Activated gamma-delta T cell treated with Interleukin-2 at 50 U/mL for 16 hours (primary cell): ENCODE data around the gene CDH16.
"Not testable (repeated sequence)": the region's sequence is repeated elsewhere in the genome, so short reads cannot be mapped to it uniquely, and the experiment has no call there.

Experiments used
- DNase-seq: peaks from one replicate; pipeline ENCODE4 v3.0.0-alpha.2; 2020

Gene CDH16

DNA sequence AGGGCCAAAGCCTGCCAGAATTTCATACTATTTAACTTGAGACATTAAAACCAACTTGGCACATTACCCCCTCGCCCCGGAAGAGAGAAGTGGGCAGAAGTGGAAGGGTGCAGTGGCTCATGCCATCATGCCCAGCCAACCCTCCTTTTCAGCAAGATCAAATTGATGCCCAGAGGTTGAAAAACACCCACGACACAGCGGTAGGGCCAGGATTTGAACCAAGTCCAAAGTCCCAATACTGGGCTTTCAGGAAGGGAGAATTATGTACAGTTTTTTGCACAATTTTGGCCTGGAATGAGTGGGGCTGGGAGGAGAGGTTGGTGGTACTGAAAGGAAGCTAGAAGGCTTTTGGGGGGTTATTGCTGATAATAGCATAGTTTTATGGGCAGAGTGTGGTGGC, 27.3 kb downstream of the CDH16 start:
- DNase-seq, result no peak

DNA sequence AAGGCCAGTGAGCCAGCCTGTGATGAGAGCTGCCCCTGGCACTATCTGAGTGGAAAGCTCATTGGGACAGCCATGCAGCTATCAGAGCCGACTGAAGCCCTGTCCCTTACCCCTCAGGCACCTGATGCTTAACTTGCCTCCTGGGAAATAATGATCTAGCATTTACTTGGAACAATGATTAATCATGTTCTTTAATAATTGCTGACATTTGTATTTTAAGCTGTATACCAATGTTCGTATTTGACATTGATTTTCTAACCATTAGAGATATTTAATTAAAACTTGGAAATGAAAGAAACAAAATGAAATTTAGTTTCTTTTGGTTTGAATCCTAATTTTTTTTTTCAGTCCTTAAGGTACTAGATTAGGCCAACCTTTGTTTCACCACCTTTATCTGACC, 27.9 kb downstream of the CDH16 start:
- no peak for DNase-seq

DNA sequence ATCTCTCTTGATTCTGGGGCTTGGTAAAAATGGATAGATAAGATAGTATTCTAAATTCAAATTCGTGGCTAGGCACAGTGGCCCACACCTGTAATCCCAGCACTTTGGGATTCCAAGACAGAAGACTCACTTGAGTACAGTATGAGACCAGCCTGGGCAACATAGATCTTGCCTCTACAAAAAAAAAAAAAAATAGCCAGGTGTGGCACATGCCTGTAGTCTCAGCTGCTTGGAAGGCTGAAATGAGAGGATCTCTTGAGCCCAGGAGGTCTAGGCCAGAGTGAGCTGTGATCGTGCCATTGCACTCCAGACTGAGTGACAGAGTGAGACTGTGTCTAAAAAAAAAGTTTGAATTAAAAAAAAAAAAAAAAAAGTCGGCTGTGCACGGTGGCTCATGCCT, 29.1 kb downstream of the CDH16 start:
- no peak for DNase-seq

DNA sequence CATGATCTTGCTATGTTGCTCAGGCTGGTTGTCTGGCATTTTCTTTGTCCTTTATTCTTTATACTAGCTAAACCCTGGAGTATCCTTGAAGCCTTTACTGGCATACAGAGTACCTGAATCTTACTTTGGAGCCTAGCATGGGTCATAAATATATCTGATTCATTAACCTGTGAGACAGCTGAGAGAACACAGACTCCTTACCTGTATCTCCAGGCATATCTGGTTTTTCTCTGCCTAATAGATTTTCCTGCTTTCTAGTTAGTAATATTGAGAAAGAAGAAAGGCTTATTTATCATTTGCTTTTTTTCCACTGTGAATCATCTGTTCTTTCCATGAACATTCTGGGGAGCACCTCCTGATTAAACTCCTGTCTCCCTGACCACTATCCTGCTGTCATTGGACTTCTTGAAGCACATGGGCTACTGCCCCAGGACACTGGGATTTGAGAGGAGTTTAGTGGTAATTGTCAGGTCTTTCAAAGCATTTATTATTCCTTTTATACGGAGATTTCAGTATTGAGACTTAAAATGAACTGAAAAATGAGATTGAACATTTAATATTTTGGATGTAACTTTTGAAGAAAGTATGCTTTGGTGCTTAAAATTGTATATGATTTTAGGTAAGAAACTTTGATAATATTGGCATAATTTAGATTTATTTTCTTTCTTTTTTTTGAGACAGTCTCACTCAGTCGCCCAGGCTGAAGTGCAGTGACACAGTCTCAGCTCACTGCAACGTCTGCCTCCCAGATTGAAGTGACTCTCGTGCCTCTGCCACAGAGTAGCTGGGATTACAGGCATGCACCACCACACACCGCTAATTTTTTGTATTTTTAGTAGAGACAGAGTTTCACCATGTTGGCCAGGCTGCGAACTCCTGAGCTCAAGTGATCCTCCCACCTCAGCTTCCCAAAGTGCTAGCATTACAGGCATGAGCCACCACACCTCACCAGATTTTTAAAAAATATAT, 29.8 kb downstream of the CDH16 start:
- no peak for DNase-seq

DNA sequence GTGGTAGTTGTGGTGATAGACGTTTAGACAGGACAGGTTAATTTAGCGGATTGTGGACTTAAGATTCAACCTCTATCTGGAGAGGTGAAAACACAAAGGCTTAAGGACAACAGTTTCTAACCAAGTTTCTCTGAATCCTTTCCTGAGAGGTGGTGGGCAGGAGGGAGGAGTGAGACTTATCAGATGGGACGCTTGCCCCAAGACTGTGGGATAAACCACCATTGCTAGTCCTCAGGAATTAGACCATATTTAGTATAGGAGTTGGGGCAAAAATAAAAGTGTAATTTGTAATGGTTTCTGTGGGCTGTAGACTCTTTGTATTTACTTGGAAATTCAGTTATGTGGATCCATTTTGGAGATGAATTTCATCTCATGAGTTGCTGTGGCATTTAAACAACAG, 31.8 kb downstream of the CDH16 start:
- DNase-seq, result no peak

DNA sequence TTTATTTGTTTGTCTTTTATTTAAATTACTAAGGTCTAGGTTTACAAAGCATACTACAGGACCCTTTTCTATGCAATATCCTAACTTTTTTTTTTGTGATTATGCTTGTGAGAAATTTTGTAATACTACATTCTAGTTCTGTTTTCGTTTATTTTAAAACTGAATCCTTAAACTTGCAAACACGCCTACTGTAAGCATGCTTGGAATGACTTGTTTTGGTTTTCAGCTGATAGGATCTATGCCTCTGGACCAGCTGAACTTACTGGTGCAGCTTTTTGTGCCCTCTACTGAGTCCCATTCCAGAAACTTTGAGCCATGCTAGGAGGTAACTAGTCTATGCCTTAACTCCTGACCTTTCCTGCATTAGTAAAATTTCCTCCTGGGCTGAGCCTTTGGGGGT, 32.4 kb downstream of the CDH16 start:
- DNase-seq, result no peak

DNA sequence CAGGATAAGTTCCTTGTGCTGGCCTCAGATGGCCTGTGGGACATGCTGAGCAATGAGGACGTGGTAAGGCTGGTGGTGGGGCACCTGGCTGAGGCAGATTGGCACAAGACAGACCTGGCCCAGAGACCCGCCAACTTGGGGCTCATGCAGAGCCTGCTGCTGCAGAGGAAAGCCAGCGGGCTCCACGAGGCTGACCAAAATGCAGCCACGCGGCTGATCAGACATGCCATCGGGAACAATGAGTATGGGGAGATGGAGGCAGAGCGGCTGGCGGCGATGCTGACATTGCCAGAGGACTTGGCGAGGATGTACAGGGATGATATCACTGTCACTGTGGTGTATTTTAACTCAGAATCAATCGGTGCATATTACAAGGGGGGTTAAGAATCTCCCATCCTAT, 33.2 kb downstream of the CDH16 start:
- no peak for DNase-seq

DNA sequence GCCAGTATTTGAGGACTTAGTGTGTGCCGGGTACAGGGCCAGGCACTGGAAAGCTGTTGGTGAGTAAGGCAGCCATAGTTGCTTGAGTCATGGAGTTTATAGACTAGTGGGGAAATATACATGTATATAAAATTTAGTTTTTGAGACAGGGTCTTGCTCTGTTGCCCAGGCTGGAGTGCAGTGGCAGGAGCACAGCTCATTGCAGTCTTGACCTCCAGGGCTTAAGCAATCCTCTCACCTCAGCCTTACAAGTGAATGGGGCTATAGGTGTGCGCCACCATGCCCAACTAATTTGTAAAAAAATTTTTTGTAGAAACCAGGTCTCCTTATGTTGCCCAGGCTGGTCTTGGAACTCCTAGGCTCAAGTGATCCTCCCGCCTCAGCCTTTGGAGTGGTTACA, 36.0 kb downstream of the CDH16 start:
- no peak for DNase-seq

DNA sequence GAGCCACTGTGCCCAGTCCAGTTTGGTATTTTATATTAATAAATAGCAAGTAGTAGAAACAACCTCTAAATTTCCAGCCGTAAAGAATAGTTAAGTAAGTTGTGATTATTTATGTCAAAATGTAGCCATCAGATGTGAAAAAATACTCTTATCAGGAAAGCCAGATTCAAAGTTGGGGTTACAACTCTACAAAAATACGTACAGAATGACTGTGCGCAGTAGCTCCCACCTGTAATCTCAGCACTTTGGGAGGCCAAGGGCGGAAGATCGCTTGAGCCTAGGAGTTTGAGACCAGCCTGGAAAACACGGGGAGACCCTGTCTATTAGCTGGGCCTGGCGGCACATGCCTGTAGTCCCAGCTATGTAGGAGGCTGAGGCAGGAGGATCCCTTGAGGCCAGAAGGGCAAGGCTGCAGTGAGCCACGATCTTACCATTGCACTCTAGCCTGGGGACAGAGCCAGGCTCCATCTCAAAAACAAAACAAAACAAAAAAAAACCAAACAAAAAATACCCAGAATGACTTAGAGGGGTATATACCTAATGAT, 36.6 kb downstream of the CDH16 start:
- no peak for DNase-seq

DNA sequence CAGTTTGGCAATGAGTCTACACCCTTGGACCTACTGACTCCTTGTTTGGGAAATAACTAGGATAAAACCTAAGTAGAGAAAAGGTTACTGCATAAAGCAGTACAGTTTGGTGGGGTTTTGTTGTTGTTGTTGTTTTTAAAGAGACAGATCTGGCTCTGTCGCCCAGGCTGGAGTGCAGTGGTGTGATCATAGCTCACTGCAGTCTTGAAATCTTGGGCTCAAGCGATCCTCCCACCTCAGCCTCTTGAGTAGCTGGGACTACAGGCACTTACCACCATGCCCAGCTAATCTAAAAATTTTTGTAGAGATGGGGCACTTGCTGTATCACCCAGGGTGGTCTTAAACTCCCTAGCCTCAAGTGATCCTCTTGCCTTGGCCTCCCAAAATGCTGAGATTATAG, 37.1 kb downstream of the CDH16 start:
- no peak for DNase-seq

DNA sequence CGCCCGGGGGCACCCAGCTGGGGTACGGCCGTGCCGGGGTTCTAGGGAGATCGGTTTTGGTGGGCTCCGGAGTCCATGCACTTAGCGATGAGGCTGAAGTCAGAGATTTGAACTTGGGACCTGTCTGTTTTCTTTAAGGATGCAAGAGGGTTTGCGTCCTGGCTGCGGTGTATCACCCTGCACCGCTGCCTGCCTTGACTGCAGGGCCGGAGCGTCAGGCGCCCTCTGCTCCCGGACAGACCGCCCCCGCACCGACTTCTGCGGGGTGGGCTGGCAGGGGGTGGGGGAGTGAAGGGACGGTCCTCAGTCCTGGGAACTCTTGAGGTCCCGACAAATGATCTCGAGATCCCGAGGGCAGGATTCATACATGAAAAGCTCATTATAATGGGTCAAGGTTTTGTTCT, 37.7 kb downstream of the CDH16 start:
- DNase-seq, result no peak

DNA sequence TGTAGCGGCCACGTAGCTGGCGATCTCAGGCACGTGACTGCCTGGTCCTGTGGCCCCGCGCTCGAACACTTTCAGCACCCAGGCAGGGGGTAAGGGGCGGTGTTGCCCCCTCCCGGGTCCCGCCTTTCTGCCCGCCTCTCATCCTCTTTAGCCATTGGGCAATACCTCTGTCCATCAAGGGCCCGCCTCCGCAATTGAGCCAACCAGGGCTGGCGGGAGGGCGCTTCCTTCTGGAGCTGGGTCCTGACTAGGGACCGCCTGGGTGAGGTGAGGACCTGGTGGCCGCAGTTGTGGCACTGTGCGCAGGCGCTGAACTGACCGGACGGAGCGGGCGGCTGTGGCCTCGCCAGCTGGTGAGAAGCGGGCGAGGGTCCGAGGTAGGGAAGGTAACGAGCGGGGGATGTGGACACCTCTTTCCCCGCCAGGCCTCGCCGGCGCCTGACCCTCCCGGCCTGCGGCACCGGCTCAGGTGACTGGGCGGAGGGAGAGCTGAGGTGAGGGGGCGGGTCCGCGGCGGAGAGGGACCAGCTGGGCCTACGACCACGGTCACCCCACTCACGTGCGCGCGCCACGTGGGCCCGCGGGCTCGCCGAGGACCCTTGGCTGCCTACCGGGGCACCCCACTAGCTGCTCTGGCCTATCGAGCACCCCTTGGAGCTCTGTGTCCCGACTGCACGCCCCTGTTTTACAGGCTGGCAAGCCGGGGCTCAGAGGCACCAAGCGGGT, 38.2 kb downstream of the CDH16 start, which contains the start of gene PDP2:
TSS of gene PDP2 (plus strand) at position 228 of the 726 bp plus-strand sequence. CDS start 3,770 bp downstream, outside the sequence.
- peak; percentile 88 for DNase-seq

DNA sequence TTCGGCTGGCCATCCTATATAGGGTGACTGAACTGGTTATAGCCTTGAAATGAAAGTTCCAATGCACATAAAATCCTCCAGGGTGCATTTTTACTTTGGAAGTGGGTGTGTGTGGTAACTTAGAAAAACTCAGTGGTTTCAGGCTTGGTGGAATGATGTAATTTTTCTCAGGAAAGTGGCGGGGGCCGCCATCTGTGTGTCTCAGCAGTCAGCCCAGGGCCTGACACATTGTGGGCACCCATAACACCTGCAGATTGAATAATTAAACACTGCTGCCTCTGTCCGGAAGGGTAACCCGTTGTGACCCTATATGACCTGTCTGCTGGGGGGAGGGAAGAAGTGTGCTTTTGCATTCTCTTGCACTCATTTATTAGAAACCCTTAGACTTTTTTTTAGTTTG, 40.6 kb downstream of the CDH16 start:
- no peak for DNase-seq

DNA sequence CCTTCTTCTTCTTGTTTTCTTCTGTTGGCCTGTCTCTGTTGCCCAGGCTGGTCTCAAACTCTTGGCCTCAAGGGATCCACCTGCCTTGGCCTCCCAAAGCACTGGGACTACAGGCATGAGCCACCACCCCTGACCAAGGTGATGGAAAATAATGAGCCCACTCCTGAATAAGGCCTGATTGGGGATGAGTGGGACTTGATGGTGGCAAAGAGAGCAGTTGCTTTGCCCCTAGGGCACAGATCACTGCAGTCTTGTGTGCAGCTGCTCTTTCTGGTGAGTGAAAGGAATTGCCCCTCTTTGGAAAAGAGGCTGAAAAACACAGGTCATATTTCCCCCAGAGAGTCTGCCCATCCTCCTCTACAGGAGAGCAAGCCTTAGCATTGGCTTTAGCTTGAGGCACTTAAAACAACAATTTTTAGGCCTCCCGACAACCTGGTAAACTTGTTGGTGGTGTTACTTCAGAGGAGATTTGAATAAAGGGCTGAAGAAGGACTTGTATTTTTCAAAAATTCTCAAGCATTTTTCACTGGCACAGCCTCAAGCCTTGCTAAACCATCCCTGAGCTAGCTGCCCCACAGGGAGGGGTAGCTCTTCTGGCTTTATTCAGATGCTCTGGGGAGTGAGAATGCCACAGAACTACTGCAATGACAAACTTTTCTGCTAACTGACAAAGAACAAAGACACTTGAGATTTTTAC, 44.5 kb downstream of the CDH16 start:
- no peak for DNase-seq

DNA sequence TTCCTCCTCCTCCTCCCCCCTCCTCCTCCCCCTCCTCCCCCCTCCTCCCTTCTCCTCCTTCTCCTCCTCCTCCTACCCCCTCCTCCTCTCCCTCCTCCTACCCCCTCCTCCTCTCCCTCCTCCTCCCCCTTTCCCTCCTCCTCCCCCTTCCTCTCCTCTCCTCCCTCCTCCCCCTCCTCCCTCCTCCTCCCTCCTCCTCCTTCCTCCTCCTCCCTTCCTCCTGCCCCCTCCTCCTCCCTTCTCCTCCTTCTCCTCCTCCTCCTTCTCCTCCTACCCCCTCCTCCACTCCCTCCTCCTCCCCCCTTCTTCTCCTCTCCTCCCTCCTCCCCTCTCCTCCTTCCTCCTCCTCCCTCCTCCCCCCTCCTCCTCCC, 45.0 kb downstream of the CDH16 start:
- DNase-seq, result no peak

DNA sequence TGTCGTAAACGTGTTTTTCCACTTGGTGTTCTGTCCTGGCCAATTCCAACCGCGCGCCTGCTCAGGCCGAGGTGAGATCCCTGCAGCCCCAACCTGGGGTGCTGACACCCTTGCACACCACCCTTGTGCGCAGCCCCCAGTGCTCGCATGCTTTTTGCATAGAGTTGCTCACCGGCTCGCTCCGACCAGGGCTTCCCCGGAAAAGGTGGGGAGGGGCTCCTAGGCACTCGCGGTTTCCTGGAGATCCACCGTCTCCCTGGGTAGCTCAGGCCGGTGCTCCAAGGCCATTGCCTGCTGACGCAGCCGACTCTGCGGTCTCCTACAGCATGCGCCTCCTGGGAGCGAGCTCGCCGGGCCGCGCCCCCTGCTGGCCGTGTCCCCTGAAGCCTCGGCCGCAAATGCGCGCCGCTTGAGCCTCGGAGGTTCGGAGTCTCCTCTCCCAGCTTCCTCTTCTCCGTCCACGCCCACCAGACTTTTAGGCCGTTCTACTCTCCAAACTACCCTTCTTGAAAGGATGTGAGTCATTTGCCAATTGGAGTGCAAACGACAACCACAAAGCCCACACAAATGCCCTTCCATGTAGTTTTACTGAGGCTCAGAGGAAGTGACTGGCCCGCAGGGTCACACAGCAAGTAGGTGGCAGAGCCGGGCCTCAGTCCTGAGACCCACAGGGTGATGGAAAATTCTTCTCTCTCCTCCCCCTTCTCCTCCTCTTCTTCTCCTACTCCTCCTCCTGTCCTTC, 45.6 kb downstream of the CDH16 start:
- DNase-seq, result peak; percentile 90

DNA sequence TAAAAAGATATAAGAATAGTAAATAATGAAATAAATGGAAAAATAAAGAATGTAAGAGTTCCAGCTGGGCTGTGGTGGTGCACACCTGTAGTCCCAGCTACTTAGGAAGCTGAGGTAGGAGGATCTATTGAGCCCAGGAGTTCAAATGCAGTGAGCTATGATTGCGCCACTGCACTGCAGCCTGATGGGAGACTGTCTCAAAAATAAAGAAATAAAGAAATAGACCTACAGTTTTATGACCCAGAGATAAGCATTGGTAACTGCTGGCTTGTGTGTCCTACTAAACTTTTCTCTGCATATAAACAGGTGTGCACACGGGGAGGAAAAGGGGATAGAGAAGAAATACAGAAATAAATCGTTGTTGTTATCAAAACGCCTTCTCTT, 46.1 kb downstream of the CDH16 start:
- DNase-seq, result no peak

DNA sequence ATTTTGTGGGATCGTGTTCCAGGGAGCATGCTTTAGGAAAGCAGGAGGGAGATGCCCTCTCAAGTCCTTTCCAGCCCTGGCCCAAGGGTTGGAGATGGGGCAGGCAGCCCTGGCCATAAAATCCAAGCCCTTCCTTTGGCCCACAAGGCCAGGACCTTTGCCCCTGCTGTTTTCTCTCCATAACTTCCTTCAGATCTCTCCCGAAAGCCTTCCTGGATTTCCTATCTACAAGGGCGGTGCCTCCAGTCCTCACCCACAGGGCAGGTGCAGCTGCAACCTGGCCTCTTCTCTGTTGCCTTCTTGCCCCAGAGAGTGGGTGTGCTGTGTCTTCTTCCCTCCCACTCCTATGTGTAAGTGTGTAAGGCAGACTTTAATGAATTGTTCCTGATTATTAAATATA, 46.8 kb downstream of the CDH16 start:
- no peak for DNase-seq

DNA sequence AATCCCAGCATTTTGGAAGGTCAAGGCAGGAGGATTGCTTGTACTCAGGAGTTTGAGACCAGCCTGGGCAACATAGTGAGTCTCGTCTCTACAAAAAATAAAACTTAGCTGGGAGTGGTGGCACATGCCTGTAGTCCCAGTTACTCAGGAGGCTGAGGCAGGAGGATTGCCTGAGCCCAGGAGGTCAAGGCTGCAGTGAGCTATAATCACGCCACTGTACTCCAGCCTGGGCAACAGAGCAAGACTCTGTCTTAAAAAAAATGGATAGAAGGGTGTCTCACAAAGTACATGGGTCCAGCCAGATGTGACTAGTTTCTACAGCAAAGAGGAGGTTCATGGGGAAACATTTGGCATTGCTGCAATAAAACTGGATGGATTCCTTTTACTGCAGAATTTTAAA, 47.3 kb downstream of the CDH16 start:
- not testable (repeated sequence) for DNase-seq

DNA sequence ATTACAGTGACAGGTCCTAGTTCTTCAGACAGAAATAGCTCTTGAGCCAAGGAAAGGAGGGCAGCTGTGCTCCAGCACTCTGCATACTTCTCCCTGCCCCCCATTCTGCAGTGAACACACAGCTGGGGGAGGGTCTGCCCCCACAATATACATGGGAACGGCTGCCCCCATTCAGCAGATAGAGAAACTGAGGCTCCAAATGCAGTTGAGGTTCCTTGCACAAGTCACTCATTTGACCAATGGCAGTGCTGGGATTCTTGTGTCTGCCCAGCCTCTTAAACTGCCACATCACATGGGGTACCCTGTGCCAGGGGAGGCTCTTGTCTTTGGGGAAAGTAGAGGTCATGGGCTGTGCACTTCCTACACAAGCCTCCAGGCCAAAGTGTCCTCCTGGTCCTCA, 49.3 kb downstream of the CDH16 start:
- DNase-seq, result no peak

DNA sequence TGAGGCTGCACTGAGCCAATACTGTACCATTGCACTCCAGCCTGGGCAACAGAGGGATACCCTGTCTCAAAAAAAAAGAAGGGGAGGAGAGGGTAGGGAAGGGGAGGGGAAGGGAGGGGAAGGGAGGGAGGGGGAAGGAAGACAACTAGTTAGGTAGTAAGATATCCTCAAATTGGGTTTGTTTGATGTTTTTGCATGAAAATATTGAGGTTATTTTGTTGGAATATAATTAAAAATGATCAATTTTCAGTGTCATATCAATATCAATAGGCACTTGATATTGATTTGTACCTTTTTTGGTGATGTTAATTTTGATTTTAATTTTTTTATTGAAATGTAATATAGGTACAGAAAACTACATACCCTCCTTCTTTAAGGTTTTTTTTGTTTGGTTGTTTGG, 55.0 kb downstream of the CDH16 start:
- DNase-seq, result no peak

DNA sequence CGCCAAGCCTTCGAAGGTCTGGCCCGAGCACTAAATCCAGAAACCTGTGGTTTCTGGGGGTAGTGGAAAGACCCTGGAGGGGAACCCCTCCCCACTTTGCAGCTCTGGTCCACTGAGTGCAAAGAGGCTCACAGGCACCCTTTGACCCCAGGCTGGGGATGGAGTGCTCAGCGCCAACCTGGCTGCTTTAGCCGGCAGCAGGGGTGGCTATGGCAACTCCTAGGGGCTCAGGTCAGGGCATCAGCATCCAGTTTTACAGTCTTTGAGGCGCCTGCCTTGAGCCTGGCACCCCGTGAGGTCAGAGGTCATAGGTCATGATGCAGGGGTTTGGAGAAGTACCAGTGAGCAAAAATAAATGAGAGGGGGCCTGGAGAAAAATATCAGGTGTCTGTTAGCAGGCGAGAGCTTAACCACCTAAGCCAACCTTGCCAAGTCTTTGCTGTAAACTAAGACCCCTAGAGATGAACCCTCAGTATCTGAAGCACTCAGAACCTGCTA, 56.6 kb downstream of the CDH16 start:
- no peak for DNase-seq
